SK-N-SH treated with all-trans-retinoic acid at 6 μM for 48 hours (cell line): ENCODE measurements around the gene RPAP3.

Source experiments
- ATAC-seq: fragments of 200-7000 bp; cut with Tn5 transposase; 3 replicates; pipeline ENCODE4 v1.9.1; 2020; ENCODE audit warnings: mild to moderate bottlenecking, moderate library complexity
- BACH2 ChIP-seq: fragments of 250-450 bp; sonication (Bioruptor Pico); IDR thresholded peaks from 2 replicates; pipeline ENCODE4 v1.9.0; 2021; ENCODE audit warnings: mild to moderate bottlenecking, borderline replicate concordance
- CSDC2 ChIP-seq: fragments of 250-450 bp; sonication (Bioruptor Pico); IDR thresholded peaks from 2 replicates; pipeline ENCODE4 v1.5.0; 2020; ENCODE audit warnings: mild to moderate bottlenecking, moderate library complexity
- CSRNP3 ChIP-seq: fragments of 250-450 bp; sonication (Bioruptor Pico); IDR thresholded peaks from 2 replicates; pipeline ENCODE4 v1.5.1; 2021; ENCODE audit warnings: mild to moderate bottlenecking, moderate library complexity
- ESRRG ChIP-seq: fragments of 250-450 bp; sonication (Bioruptor Pico); IDR thresholded peaks from 2 replicates; pipeline ENCODE4 v1.6.1; 2021; ENCODE audit warnings: mild to moderate bottlenecking
- GLIS3 ChIP-seq: fragments of 250-450 bp; sonication (Bioruptor Pico); IDR thresholded peaks from 2 replicates; pipeline ENCODE4 v1.5.0; 2020; ENCODE audit warnings: mild to moderate bottlenecking, moderate library complexity
- OSR1 ChIP-seq: fragments of 250-450 bp; sonication (Bioruptor Pico); IDR thresholded peaks from 2 replicates; pipeline ENCODE4 v1.8.0; 2022; ENCODE audit warnings: moderate library complexity, mild to moderate bottlenecking, inconsistent platforms
- PATZ1 ChIP-seq: fragments of 250-450 bp; sonication (Bioruptor Pico); IDR thresholded peaks from 2 replicates; pipeline ENCODE4 v1.8.0; 2020; ENCODE audit warnings: mild to moderate bottlenecking, moderate library complexity, borderline replicate concordance
- POU6F1 ChIP-seq: fragments of 250-450 bp; sonication (Bioruptor Pico); IDR thresholded peaks from 2 replicates; pipeline ENCODE4 v1.8.0; 2021; ENCODE audit warnings: low read depth, mild to moderate bottlenecking, moderate library complexity, borderline replicate concordance
- PPARA ChIP-seq: fragments of 250-450 bp; sonication (Bioruptor Pico); IDR thresholded peaks from 2 replicates; pipeline ENCODE4 v1.5.0; 2020; ENCODE audit warnings: mild to moderate bottlenecking, borderline replicate concordance
- RARB ChIP-seq: fragments of 250-450 bp; sonication (Bioruptor Pico); IDR thresholded peaks from 2 replicates; pipeline ENCODE4 v1.8.0; 2021; ENCODE audit warnings: mild to moderate bottlenecking, moderate library complexity
- SNAI2 ChIP-seq: fragments of 250-450 bp; sonication (Bioruptor Pico); IDR thresholded peaks from 2 replicates; pipeline ENCODE4 v1.5.0; 2020; ENCODE audit warnings: mild to moderate bottlenecking, moderate library complexity
- TCF4 ChIP-seq: fragments of 250-450 bp; sonication (Bioruptor Pico); IDR thresholded peaks from 2 replicates; pipeline ENCODE4 v1.8.0; 2021; ENCODE audit warnings: mild to moderate bottlenecking, moderate library complexity, borderline replicate concordance
- TOX ChIP-seq: fragments of 250-450 bp; sonication (Bioruptor Pico); IDR thresholded peaks from 2 replicates; pipeline ENCODE4 v1.8.0; 2021; ENCODE audit warnings: mild to moderate bottlenecking, moderate library complexity, borderline replicate concordance
- ZC3H10 ChIP-seq: fragments of 250-450 bp; sonication (Bioruptor Pico); IDR thresholded peaks from 2 replicates; pipeline ENCODE4 v1.5.1; 2021; ENCODE audit warnings: mild to moderate bottlenecking, moderate library complexity
- ZFP3 ChIP-seq: fragments of 250-450 bp; sonication (Bioruptor Pico); IDR thresholded peaks from 2 replicates; pipeline ENCODE4 v1.5.0; 2020; ENCODE audit warnings: mild to moderate bottlenecking, moderate library complexity
- ZFP30 ChIP-seq: fragments of 450-650 bp; formaldehyde crosslinking; IDR thresholded peaks from 2 replicates; pipeline ENCODE4 v1.5.0; 2022; ENCODE audit warnings: mild to moderate bottlenecking, moderate library complexity
- ZNF565 ChIP-seq: fragments of 450-650 bp; formaldehyde crosslinking; conservative IDR thresholded peaks from 2 replicates; pipeline ENCODE4 v1.5.0; 2020; ENCODE audit warnings: low read depth, mild to moderate bottlenecking, moderate library complexity
- ZNF70 ChIP-seq: fragments of 450-650 bp; formaldehyde crosslinking; IDR thresholded peaks from 2 replicates; pipeline ENCODE4 v1.5.0; 2020; ENCODE audit warnings: mild to moderate bottlenecking, moderate library complexity
- ZNF8 ChIP-seq: fragments of 450-650 bp; formaldehyde crosslinking; IDR thresholded peaks from 2 replicates; pipeline ENCODE4 v1.5.0; 2020; ENCODE audit warnings: mild to moderate bottlenecking, moderate library complexity
- TF ChIP-seq, protein P1 (sequence below): fragments of 250-450 bp; sonication (Bioruptor Pico); IDR thresholded peaks from 2 replicates; pipeline ENCODE4 v1.5.1; 2020; ENCODE audit warnings: low read depth, mild to moderate bottlenecking, moderate library complexity
- TF ChIP-seq, protein P2 (sequence below): fragments of 250-450 bp; sonication (Bioruptor Pico); IDR thresholded peaks from 2 replicates; pipeline ENCODE4 v1.5.0; 2020; ENCODE audit warnings: mild to moderate bottlenecking, moderate library complexity

The RPAP3 gene

GRCh38 chr12:47617476-47617875 lies 88.4 kb downstream of the RPAP3 start:
- no peak for ATAC-seq
- TF ChIP-seq ZC3H10 (CRISPR knock-in tag) (no peak), RARB (no peak), OSR1 (CRISPR knock-in tag) (no peak), PPARA (CRISPR knock-in tag) (no peak), SNAI2 (CRISPR knock-in tag) (no peak), CSRNP3 (CRISPR knock-in tag) (no peak), ESRRG (CRISPR knock-in tag) (no peak), PATZ1 (CRISPR knock-in tag) (no peak), TOX (no peak), ZFP30 (CRISPR knock-in tag) (no peak)
- TF ChIP-seq, protein P1, sequence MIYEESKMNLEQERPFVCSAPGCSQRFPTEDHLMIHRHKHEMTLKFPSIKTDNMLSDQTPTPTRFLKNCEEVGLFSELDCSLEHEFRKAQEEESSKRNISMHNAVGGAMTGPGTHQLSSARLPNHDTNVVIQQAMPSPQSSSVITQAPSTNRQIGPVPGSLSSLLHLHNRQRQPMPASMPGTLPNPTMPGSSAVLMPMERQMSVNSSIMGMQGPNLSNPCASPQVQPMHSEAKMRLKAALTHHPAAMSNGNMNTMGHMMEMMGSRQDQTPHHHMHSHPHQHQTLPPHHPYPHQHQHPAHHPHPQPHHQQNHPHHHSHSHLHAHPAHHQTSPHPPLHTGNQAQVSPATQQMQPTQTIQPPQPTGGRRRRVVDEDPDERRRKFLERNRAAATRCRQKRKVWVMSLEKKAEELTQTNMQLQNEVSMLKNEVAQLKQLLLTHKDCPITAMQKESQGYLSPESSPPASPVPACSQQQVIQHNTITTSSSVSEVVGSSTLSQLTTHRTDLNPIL (CRISPR knock-in tag), result no peak
- TF ChIP-seq, all 23 proteins: peak for 0

DNA sequence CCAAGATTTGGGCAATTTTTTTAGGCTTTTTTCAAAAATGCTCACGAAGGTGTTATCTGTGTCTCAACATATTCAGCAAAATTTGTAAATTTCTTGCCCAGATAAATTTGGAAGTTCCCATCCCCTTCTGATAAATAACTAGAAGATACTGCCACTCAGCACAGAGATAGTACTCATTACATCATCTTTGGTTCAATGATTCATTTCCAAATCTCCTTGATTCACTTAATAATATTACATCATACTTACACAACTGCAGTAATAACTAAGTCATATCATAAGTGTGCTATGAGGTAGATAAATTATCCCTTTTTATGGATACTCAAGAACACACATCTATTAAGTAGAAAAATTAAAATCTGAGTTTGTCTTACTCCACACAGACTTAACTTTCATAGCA lies 89.4 kb downstream of the RPAP3 start:
- no peak for ATAC-seq
- TF ChIP-seq ZNF8, result no peak
- TF ChIP-seq PATZ1 (CRISPR knock-in tag), result no peak
- TF ChIP-seq OSR1 (CRISPR knock-in tag), result no peak
- TF ChIP-seq, protein P2, sequence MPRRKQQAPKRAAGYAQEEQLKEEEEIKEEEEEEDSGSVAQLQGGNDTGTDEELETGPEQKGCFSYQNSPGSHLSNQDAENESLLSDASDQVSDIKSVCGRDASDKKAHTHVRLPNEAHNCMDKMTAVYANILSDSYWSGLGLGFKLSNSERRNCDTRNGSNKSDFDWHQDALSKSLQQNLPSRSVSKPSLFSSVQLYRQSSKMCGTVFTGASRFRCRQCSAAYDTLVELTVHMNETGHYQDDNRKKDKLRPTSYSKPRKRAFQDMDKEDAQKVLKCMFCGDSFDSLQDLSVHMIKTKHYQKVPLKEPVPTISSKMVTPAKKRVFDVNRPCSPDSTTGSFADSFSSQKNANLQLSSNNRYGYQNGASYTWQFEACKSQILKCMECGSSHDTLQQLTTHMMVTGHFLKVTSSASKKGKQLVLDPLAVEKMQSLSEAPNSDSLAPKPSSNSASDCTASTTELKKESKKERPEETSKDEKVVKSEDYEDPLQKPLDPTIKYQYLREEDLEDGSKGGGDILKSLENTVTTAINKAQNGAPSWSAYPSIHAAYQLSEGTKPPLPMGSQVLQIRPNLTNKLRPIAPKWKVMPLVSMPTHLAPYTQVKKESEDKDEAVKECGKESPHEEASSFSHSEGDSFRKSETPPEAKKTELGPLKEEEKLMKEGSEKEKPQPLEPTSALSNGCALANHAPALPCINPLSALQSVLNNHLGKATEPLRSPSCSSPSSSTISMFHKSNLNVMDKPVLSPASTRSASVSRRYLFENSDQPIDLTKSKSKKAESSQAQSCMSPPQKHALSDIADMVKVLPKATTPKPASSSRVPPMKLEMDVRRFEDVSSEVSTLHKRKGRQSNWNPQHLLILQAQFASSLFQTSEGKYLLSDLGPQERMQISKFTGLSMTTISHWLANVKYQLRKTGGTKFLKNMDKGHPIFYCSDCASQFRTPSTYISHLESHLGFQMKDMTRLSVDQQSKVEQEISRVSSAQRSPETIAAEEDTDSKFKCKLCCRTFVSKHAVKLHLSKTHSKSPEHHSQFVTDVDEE (CRISPR knock-in tag), result no peak
- TF ChIP-seq ZNF70 (CRISPR knock-in tag), result no peak
- TF ChIP-seq ESRRG (CRISPR knock-in tag), result no peak
- TF ChIP-seq ZFP30 (CRISPR knock-in tag), result no peak
- no peak for TF ChIP-seq TCF4
- no peak for TF ChIP-seq BACH2 (CRISPR knock-in tag)
- TF ChIP-seq POU6F1 (CRISPR knock-in tag), result no peak
- no peak for TF ChIP-seq GLIS3 (CRISPR knock-in tag)
- no peak for TF ChIP-seq CSDC2 (CRISPR knock-in tag)
- TF ChIP-seq, protein P1 (CRISPR knock-in tag), result no peak
- TF ChIP-seq SNAI2 (CRISPR knock-in tag), result no peak
- TF ChIP-seq ZNF565, result no peak
- TF ChIP-seq ZC3H10 (CRISPR knock-in tag), result no peak
- TF ChIP-seq TOX, result no peak
- no peak for TF ChIP-seq ZFP3 (CRISPR knock-in tag)
